Dedifferentiated amniotic fluid mesenchymal stem cell (primary cell): ENCODE measurements around the gene PPM1H.
"Not testable (repeated sequence)": the region's sequence is repeated elsewhere in the genome, so short reads cannot be mapped to it uniquely, and the experiment has no call there.

Experiments
- DNase-seq: peaks from one replicate; pipeline ENCODE4 v3.0.0-alpha.2; 2016; ENCODE audit errors: extremely low spot score

PPM1H gene

GRCh38 chr12:62834971-62835547 is 99.9 kb downstream of the PPM1H start:
- DNase-seq: peak; percentile 40

- no peak for DNase-seq
These were observed 100.5 kb downstream of the PPM1H start for GRCh38 chr12:62834406-62834805.

GRCh38 chr12:62833634-62834033 is 101.3 kb downstream of the PPM1H start:
- DNase-seq: no peak

- DNase-seq: no peak
These were observed 102.4 kb downstream of the PPM1H start for GRCh38 chr12:62832558-62832957.

GRCh38 chr12:62832027-62832426 is 102.9 kb downstream of the PPM1H start:
- no peak for DNase-seq

GRCh38 chr12:62827855-62828254 is 107.1 kb downstream of the PPM1H start:
- no peak for DNase-seq

- no peak for DNase-seq
These were observed 107.9 kb downstream of the PPM1H start for GRCh38 chr12:62827042-62827441.

- no peak for DNase-seq
These were observed 117.2 kb downstream of the PPM1H start for GRCh38 chr12:62817556-62818271.

- no peak for DNase-seq
These were observed 120.7 kb downstream of the PPM1H start for GRCh38 chr12:62814243-62814642.

GRCh38 chr12:62813031-62813829 is 121.7 kb downstream of the PPM1H start:
- DNase-seq: peak; percentile 68

GRCh38 chr12:62811481-62811880 is 123.5 kb downstream of the PPM1H start:
- not testable (repeated sequence) for DNase-seq

- no peak for DNase-seq
These were observed 126.6 kb downstream of the PPM1H start for GRCh38 chr12:62808166-62808879.

- DNase-seq: no peak
These were observed 128.1 kb downstream of the PPM1H start for GRCh38 chr12:62806893-62807292.

GRCh38 chr12:62806244-62806836 is 128.6 kb downstream of the PPM1H start:
- no peak for DNase-seq

- DNase-seq: no peak
These were observed 129.4 kb downstream of the PPM1H start for GRCh38 chr12:62805517-62805916.

- DNase-seq: no peak
These were observed 131.2 kb downstream of the PPM1H start for GRCh38 chr12:62803756-62804155.

GRCh38 chr12:62802984-62803383 is 132.0 kb downstream of the PPM1H start:
- DNase-seq: peak; percentile 38

GRCh38 chr12:62802321-62802720 is 132.6 kb downstream of the PPM1H start:
- no peak for DNase-seq

GRCh38 chr12:62801796-62802195 is 133.2 kb downstream of the PPM1H start:
- DNase-seq: no peak

- no peak for DNase-seq
These were observed 134.1 kb downstream of the PPM1H start for GRCh38 chr12:62800707-62801400.

GRCh38 chr12:62799766-62800406 is 135.1 kb downstream of the PPM1H start:
- DNase-seq: no peak
